Muscle layer of duodenum (tissue), 2 donors: ENCODE measurements around the gene SGPP2.

Source experiments
- H3K27ac ChIP-seq: one replicate; pipeline ENCODE4 v1.7.0; 2013; ENCODE audit warnings: mild to moderate bottlenecking, low read length
- H3K27me3 ChIP-seq: one replicate; pipeline ENCODE4 v1.7.0; 2013; ENCODE audit warnings: low read depth, mild to moderate bottlenecking, control low read depth, low read length
- H3K36me3 ChIP-seq, 2 donors: one replicate each; pipeline ENCODE4 v1.7.0; 2013; ENCODE audit warnings: low read length in 2 of 2, control low read depth in 1 of 2, mild to moderate bottlenecking in 1 of 2; ENCODE audit not compliant: insufficient read depth in 2 of 2, control insufficient read depth in 1 of 2
- H3K4me1 ChIP-seq, 2 donors: one replicate each; pipeline ENCODE4 v1.7.0; 2013; ENCODE audit warnings: low read length in 2 of 2, mild to moderate bottlenecking in 2 of 2, control low read depth in 1 of 2, moderate library complexity in 1 of 2; ENCODE audit not compliant: insufficient read depth in 2 of 2, control insufficient read depth in 1 of 2
- H3K4me3 ChIP-seq, 2 donors: one replicate each; pipeline ENCODE4 v1.7.0; 2013; ENCODE audit warnings: low read length in 2 of 2, low read depth in 1 of 2, mild to moderate bottlenecking in 1 of 2
- H3K9me3 ChIP-seq, 2 donors: one replicate each; pipeline ENCODE4 v1.7.0; 2013; ENCODE audit warnings: low read length in 2 of 2, control low read depth in 1 of 2, mild to moderate bottlenecking in 1 of 2; ENCODE audit not compliant: control insufficient read depth in 1 of 2
- donor health status: healthy.

The SGPP2 gene

DNA sequence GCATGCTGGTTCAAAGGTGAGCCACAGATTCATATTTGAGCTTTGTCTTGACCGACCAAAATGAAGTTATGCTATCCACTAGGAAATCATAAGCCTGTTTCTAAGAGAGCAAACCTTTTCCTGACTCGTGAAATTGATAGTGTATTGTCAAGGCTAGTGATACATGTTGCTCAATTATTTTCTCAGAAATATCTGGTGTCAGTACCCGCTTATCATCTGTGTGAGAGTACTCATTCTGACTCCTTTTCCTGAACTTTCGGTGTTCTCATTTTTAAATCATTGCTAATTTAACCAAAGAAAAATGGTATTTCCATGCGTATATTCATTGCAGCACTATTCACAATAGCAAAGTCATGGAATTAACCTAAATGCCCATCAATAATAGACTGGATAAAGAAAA is 56.2 kb downstream of the SGPP2 start:
- H3K27ac ChIP-seq: no peak overlapping the region
- H3K36me3 ChIP-seq: no peaks in the 10 kb centered on the region
- H3K4me1 ChIP-seq: no peaks in the 10 kb centered on the region
- H3K4me3 ChIP-seq: no peak overlapping the region
- no peaks in the 10 kb centered on the region for H3K27me3 ChIP-seq
- H3K9me3 ChIP-seq: no peaks in the 10 kb centered on the region

DNA sequence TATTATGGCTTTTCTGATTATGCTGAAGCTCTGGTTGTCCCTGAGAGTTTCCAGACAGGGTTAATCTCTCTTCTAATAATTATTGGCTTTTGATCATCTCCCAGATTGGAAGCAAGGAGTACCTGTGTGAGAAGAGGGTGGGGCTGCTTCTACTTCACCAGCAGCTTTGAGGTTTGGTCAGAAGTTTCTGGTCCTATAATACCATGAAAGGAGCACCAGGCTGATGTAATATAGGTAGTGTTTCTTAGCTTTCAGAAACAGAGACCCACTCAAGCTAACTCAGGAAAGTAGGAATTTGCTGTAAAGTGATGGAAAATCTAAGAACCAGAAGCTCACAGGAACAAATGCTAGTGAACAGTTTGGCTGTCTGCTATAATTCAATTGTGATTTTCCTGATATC is 57.6 kb downstream of the SGPP2 start:
- no peak overlapping the region for H3K27ac ChIP-seq
- H3K27me3 ChIP-seq: no peaks in the 10 kb centered on the region
- H3K9me3 ChIP-seq: no peaks in the 10 kb centered on the region

GRCh38 chr2:222483513-222484039 is 59.2 kb downstream of the SGPP2 start:
- Histone ChIP-seq H3K27ac (no peak overlapping the region), H3K36me3 (no peaks in the 10 kb centered on the region)

More for the DNA sequence above, 57.6 kb downstream of the SGPP2 start:
- no peaks in the 10 kb centered on the region for H3K36me3 ChIP-seq
- H3K4me3 ChIP-seq: no peak overlapping the region
- H3K4me1 ChIP-seq: no peaks in the 10 kb centered on the region

DNA sequence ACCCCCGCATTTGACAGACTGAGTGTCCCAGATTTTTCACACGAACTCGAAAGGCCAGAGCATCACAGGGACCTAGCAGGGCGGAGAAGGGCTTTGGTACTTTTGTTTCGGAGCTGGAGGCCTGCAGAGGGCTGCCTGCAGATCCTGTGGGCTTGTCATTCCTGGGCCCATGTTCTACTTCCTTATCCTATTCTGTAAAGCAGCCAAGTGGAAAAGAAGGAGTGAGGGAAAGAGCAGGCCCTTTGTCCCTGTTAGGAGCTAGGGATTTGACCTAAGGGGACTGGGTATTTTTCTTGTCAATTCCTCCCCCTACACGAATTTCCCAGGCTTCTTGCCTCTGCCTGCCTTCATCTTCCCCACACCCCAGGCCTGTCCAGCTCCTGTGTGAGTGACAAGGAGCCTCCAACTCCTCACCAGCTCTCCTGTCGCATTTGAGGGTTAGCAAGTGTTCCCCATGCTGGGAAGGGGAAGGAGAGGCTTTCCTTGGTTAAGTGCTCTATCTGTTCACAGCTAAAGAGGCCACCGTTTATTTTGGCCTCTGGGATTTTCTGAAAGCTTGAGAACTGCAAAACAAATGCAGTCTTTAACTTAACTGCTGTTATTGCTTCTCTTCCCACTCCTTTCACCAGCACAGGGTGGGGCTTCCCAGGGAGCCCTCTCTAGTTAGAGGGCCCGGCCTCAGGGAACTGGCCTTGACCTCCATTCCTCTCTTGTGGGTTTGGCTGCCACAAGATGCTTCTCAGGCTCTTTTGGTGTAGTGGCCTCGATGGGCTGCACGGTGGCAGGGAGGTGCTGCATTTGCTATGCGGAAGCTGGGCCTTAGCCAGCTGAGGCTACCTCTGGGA is 61.2 kb downstream of the SGPP2 start:
- Histone ChIP-seq H3K9me3 (no peaks in the 10 kb centered on the region), H3K4me1 (no peaks in the 10 kb centered on the region), H3K36me3 (no peaks in the 10 kb centered on the region), H3K4me3 (no peak overlapping the region), H3K27ac (no peak overlapping the region), H3K27me3 (no peaks in the 10 kb centered on the region)

More at GRCh38 chr2:222483513-222484039, 59.2 kb downstream of the SGPP2 start:
- H3K4me1 ChIP-seq: no peaks in the 10 kb centered on the region
- H3K27me3 ChIP-seq: no peaks in the 10 kb centered on the region
- H3K9me3 ChIP-seq: no peaks in the 10 kb centered on the region
- no peak overlapping the region for H3K4me3 ChIP-seq

DNA sequence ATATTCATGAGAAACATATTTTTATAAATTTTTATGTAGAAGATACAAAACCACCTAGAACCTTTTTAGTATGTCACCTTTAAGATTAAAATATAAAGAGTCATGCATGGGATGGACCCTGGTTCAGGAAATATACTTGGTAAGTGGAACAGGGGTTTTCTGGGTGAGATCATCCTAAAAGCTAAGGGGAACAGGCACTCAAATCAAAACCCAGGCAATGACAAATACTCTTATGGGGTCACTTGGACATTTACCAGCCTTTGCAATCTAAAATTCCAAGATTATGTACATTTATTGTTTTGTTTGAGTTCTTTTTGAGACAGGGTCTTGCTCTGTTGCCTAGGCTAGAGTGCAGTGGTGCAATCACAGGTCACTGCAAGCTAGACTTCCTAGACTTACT is 65.8 kb downstream of the SGPP2 start:
- H3K4me1 ChIP-seq: no peaks in the 10 kb centered on the region
- no peaks in the 10 kb centered on the region for H3K36me3 ChIP-seq
- H3K9me3 ChIP-seq: no peaks in the 10 kb centered on the region
- no peaks in the 10 kb centered on the region for H3K27me3 ChIP-seq
- H3K27ac ChIP-seq: no peak overlapping the region
- H3K4me3 ChIP-seq: no peak overlapping the region

GRCh38 chr2:222492683-222493082 is 68.3 kb downstream of the SGPP2 start:
- Histone ChIP-seq H3K9me3 (no peaks in the 10 kb centered on the region), H3K36me3 (no peaks in the 10 kb centered on the region), H3K27ac (no peak overlapping the region), H3K27me3 (no peaks in the 10 kb centered on the region), H3K4me3 (no peak overlapping the region), H3K4me1 (no peaks in the 10 kb centered on the region)

DNA sequence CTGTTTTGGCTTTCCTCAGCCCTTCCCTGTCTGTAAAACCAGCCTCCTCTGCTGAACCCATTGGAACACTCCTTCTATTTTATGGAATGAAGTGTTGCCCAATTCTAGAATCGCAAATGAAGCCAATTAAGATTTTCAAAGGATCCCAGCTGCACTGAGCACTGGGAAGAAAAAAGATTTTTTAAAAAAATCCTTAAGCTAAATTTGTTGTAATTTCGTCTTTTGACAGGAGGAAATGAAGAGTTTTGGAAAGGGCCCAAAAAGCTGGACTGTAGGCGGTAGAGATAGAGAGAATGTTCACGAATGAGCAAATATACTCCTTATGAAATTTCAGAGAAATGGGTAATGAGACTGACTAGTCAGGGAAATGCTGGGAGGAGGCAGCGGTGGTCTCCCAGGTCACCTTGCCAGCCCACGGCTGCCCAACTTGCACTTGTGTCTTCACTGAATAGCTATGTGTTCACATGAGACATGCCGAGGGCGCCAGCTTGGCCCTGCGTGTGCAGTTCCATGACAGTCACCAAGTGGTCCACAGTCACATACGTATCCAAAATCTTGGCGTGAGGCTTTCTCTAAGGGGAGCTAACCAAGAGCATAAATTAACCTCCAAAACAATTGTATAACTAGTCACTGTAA is 69.9 kb downstream of the SGPP2 start:
- Histone ChIP-seq H3K27ac (no peak overlapping the region), H3K4me3 (no peak overlapping the region), H3K36me3 (no peaks in the 10 kb centered on the region), H3K27me3 (no peaks in the 10 kb centered on the region), H3K4me1 (no peaks in the 10 kb centered on the region), H3K9me3 (no peaks in the 10 kb centered on the region)

DNA sequence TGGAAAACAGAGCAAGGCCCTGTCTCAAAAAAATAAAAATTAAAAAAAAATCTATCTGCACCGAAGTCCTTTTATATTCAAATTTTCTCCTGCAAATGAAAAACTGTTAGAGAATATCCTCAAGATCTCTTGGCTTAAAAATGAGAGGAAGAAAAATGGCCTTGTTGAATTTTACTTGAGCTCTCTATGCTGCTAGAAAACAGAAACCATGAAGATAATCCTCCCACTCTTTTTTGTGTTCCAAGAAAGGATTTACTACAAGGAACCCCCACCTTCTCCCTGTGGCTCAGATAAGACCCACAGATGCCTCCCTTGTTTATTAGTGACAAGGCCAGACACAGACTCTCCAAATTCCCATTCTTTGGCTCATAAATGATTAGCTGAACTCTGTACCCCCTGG is 71.0 kb downstream of the SGPP2 start:
- no peaks in the 10 kb centered on the region for H3K9me3 ChIP-seq
- H3K4me1 ChIP-seq: no peaks in the 10 kb centered on the region
- no peak overlapping the region for H3K4me3 ChIP-seq
- no peaks in the 10 kb centered on the region for H3K27me3 ChIP-seq
- no peak overlapping the region for H3K27ac ChIP-seq
- H3K36me3 ChIP-seq: no peaks in the 10 kb centered on the region

DNA sequence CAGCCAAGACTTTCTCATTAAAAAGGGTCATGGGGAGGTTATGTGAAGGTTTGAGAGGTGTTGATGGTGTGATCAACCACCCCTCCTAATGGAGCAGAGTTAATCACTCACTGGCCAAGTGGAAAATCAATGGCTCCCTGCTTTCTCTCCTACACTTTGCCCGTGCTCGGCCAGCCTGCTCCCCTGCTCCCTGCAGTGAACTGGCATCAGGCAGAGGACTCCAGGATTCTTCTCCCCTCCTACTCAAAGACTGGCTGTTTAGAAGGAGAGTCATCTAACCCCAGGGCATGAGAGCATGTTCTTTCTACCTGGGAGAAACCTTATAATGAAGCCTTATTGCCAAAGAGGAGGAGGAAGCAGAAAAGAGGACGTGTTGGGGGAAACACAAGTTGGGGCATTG is 74.9 kb downstream of the SGPP2 start:
- Histone ChIP-seq H3K9me3 (no peaks in the 10 kb centered on the region), H3K4me1 (no peaks in the 10 kb centered on the region), H3K27me3 (no peaks in the 10 kb centered on the region), H3K36me3 (no peaks in the 10 kb centered on the region), H3K27ac (no peak overlapping the region), H3K4me3 (no peak overlapping the region)

DNA sequence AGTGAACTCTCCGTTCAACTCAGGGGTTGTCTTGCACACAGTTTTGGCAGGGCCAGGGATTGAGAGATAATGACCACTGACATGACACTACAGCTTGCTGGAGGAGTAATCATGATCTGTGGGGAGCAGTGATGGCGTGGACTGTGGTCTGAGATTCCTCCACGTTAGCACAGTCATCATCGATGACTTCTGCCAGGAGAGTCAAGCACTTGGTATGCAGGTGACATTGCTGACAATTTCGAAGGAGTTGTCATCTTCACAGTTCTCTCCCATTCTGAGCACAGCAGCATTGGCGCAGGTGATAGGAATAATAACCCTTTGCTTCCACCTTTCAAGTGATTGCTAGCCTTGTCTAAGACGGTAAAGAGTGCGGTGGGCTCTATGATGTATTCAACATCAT is 79.8 kb downstream of the SGPP2 start:
- Histone ChIP-seq H3K27me3 (no peaks in the 10 kb centered on the region), H3K4me3 (no peak overlapping the region), H3K9me3 (no peaks in the 10 kb centered on the region), H3K36me3 (no peaks in the 10 kb centered on the region), H3K4me1 (no peaks in the 10 kb centered on the region), H3K27ac (no peak overlapping the region)

GRCh38 chr2:222504719-222505118 is 80.4 kb downstream of the SGPP2 start:
- no peaks in the 10 kb centered on the region for H3K27me3 ChIP-seq
- no peaks in the 10 kb centered on the region for H3K36me3 ChIP-seq
- no peak overlapping the region for H3K27ac ChIP-seq
- no peak overlapping the region for H3K4me3 ChIP-seq
- no peaks in the 10 kb centered on the region for H3K9me3 ChIP-seq
- no peaks in the 10 kb centered on the region for H3K4me1 ChIP-seq
